HCT116 (cell line): ENCODE results near the gene TMEM59L.

Experiments used
- EZH2phosphoT487 ChIP-seq: fragments of 200-600 bp; IDR thresholded peaks from 2 replicates; pipeline ENCODE4 v1.6.1; 2018; ENCODE audit warnings: antibody characterized with exemption, borderline replicate concordance
- TF ChIP-seq, protein P1 (sequence below), 3 experiments: fragments of 200-600 bp in 1 of 3; sonication (generic) in 1 of 3; IDR thresholded peaks in 2 of 3; conservative IDR thresholded peaks in 1 of 3; 2 replicates each; pipeline ENCODE4 v1.5.1; 2012 to 2017; ENCODE audit warnings: low read depth in 2 of 3, low read length in 2 of 3, antibody characterized with exemption in 1 of 3, borderline replicate concordance in 1 of 3, control low read depth in 1 of 3, mild to moderate bottlenecking in 1 of 3, mixed read lengths in 1 of 3, mixed run types in 1 of 3, moderate library complexity in 1 of 3; ENCODE audit not compliant: insufficient read depth in 1 of 3

DNA sequence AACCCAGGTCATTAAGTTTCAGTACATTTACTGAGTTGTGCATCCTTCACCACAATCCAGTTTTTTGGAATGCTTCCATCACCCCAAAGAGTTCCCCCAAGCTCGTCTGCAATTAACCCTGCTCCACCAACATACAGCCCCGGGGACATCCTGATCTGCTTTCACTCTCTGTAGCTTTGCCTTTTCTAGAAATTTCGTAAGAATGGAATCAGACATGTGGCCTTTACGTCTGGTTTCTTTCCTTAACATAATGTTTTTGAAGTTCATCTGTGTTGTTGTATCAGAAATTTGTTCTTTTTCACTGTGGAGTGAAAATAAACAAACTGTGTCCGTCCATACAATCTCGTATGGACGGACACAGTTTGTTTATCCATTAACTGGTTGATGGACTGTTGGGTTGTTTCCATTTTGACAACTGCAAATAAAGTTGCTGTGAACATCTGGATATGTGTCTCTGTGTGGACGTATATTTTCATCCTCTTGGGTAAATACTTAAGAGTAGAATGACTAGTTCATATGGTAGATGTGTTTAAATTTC is 27.1 kb downstream of the TMEM59L start:
- TF ChIP-seq EZH2phosphoT487, result no peak
- TF ChIP-seq, protein P1, sequence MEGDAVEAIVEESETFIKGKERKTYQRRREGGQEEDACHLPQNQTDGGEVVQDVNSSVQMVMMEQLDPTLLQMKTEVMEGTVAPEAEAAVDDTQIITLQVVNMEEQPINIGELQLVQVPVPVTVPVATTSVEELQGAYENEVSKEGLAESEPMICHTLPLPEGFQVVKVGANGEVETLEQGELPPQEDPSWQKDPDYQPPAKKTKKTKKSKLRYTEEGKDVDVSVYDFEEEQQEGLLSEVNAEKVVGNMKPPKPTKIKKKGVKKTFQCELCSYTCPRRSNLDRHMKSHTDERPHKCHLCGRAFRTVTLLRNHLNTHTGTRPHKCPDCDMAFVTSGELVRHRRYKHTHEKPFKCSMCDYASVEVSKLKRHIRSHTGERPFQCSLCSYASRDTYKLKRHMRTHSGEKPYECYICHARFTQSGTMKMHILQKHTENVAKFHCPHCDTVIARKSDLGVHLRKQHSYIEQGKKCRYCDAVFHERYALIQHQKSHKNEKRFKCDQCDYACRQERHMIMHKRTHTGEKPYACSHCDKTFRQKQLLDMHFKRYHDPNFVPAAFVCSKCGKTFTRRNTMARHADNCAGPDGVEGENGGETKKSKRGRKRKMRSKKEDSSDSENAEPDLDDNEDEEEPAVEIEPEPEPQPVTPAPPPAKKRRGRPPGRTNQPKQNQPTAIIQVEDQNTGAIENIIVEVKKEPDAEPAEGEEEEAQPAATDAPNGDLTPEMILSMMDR (IDR thresholded peaks at IDR 0.05 in 2 of 3, conservative IDR thresholded peaks at IDR 0.05 in 1 of 3; ENCODE audit: borderline replicate concordance in 1 of 3, insufficient read depth in 1 of 3, low read depth in 2 of 3, low read length in 2 of 3), result no peak
